HCT116 (cell line): ENCODE results near the gene AHRR.

ENCODE experiments used
- CTCF ChIP-seq, 3 experiments: fragments of 200-600 bp in 1 of 3; sonication (generic) in 1 of 3; IDR thresholded peaks in 2 of 3; conservative IDR thresholded peaks in 1 of 3; 2 replicates each; pipeline ENCODE4 v1.5.1; 2012 to 2017; ENCODE audit warnings: low read depth in 2 of 3, low read length in 2 of 3, antibody characterized with exemption in 1 of 3, borderline replicate concordance in 1 of 3, control low read depth in 1 of 3, mild to moderate bottlenecking in 1 of 3, mixed read lengths in 1 of 3, mixed run types in 1 of 3, moderate library complexity in 1 of 3; ENCODE audit not compliant: insufficient read depth in 1 of 3
- EZH2 ChIP-seq: fragments of 200-600 bp; sonication (generic); IDR thresholded peaks from 2 replicates; pipeline ENCODE4 v1.6.1; 2017; ENCODE audit warnings: antibody characterized with exemption, mixed run types
- POLR2A ChIP-seq: IDR thresholded peaks from 2 replicates; pipeline ENCODE4 v1.7.0; 2011; ENCODE audit warnings: borderline replicate concordance; ENCODE audit not compliant: insufficient read depth, insufficient read length; ENCODE audit errors: extremely low read depth
- REST ChIP-seq: IDR thresholded peaks from 2 replicates; pipeline ENCODE4 v1.6.1; 2012; ENCODE audit warnings: low read depth
- YY1 ChIP-seq: IDR thresholded peaks from 2 replicates; pipeline ENCODE4 v1.6.1; 2011; ENCODE audit warnings: low read length, low read depth, moderate library complexity, mild to moderate bottlenecking; ENCODE audit not compliant: insufficient replicate concordance; ENCODE audit errors: extremely low read depth

- TF ChIP-seq EZH2 (no peak), YY1 (no peak), CTCF (IDR thresholded peaks at IDR 0.05 in 2 of 3, conservative IDR thresholded peaks at IDR 0.05 in 1 of 3; ENCODE audit: borderline replicate concordance in 1 of 3, insufficient read depth in 1 of 3, low read depth in 2 of 3, low read length in 2 of 3) (no peak), REST (no peak), POLR2A (no peak)
These were observed 115.8 kb downstream of the AHRR start for GRCh38 chr5:437281-437771.
